Measurements from ENCODE around the gene IFNLR1.

IFNLR1 gene

GRCh38 chr1:24154215-24154614, 32.9 kb downstream of the IFNLR1 start:
- TF ChIP-seq TCF4 (CRISPR knock-in tag; IDR thresholded peaks at IDR 0.05; ENCODE audit: borderline replicate concordance), result no peak
- no peak for TF ChIP-seq TOX (CRISPR knock-in tag; IDR thresholded peaks at IDR 0.05; ENCODE audit: borderline replicate concordance)
- no peak for TF ChIP-seq TSHZ2 (CRISPR knock-in tag; IDR thresholded peaks at IDR 0.05)
- no peak for TF ChIP-seq ESRRG (CRISPR knock-in tag; IDR thresholded peaks at IDR 0.05)
- no peak for TF ChIP-seq PATZ1 (CRISPR knock-in tag; IDR thresholded peaks at IDR 0.05; ENCODE audit: borderline replicate concordance)
- TF ChIP-seq OSR1 (CRISPR knock-in tag; IDR thresholded peaks at IDR 0.05), result no peak
- no peak for TF ChIP-seq ZC3H10 (CRISPR knock-in tag; IDR thresholded peaks at IDR 0.05)
- no peak for TF ChIP-seq BACH2 (CRISPR knock-in tag; IDR thresholded peaks at IDR 0.05; ENCODE audit: borderline replicate concordance)
- TF ChIP-seq ARNTL (CRISPR knock-in tag; IDR thresholded peaks at IDR 0.05; ENCODE audit: borderline replicate concordance, low read depth), result no peak
- no peak for TF ChIP-seq ISL1 (CRISPR knock-in tag; IDR thresholded peaks at IDR 0.05)
- no peak for TF ChIP-seq CSDC2 (CRISPR knock-in tag; IDR thresholded peaks at IDR 0.05)
- TF ChIP-seq ZNF8 (CRISPR knock-in tag; IDR thresholded peaks at IDR 0.05), result no peak
- no peak for TF ChIP-seq ZNF70 (CRISPR knock-in tag; IDR thresholded peaks at IDR 0.05)
- no peak for TF ChIP-seq GLIS3 (CRISPR knock-in tag; IDR thresholded peaks at IDR 0.05)
- no peak for TF ChIP-seq RARB (CRISPR knock-in tag; IDR thresholded peaks at IDR 0.05)
- TF ChIP-seq PPARA (CRISPR knock-in tag; IDR thresholded peaks at IDR 0.05; ENCODE audit: borderline replicate concordance), result no peak
- no peak for ATAC-seq

GRCh38 chr1:24152631-24153494, 34.2 kb downstream of the IFNLR1 start:
- no peak for ATAC-seq
- TF ChIP-seq ZNF70 (CRISPR knock-in tag; IDR thresholded peaks at IDR 0.05) (no peak), ZFP30 (CRISPR knock-in tag; IDR thresholded peaks at IDR 0.05) (no peak), CSDC2 (CRISPR knock-in tag; IDR thresholded peaks at IDR 0.05) (no peak), TSHZ2 (CRISPR knock-in tag; IDR thresholded peaks at IDR 0.05) (no peak), OSR1 (CRISPR knock-in tag; IDR thresholded peaks at IDR 0.05) (no peak)

GRCh38 chr1:24151175-24151533, 35.9 kb downstream of the IFNLR1 start:
- TF ChIP-seq SNAI2 (CRISPR knock-in tag; IDR thresholded peaks at IDR 0.05), result no peak
- no peak for TF ChIP-seq RARB (CRISPR knock-in tag; IDR thresholded peaks at IDR 0.05)
- no peak for TF ChIP-seq GLIS3 (CRISPR knock-in tag; IDR thresholded peaks at IDR 0.05)
- no peak for TF ChIP-seq PATZ1 (CRISPR knock-in tag; IDR thresholded peaks at IDR 0.05; ENCODE audit: borderline replicate concordance)
- no peak for TF ChIP-seq OSR1 (CRISPR knock-in tag; IDR thresholded peaks at IDR 0.05)
- no peak for TF ChIP-seq ZFP3 (CRISPR knock-in tag; IDR thresholded peaks at IDR 0.05)
- no peak for TF ChIP-seq CSDC2 (CRISPR knock-in tag; IDR thresholded peaks at IDR 0.05)
- no peak for TF ChIP-seq ZNF565 (CRISPR knock-in tag; conservative IDR thresholded peaks at IDR 0.05; ENCODE audit: low read depth)
- TF ChIP-seq CREB5 (CRISPR knock-in tag; IDR thresholded peaks at IDR 0.05; ENCODE audit: low read depth), result no peak
- TF ChIP-seq TOX (CRISPR knock-in tag; IDR thresholded peaks at IDR 0.05; ENCODE audit: borderline replicate concordance), result no peak
- TF ChIP-seq ZC3H10 (CRISPR knock-in tag; IDR thresholded peaks at IDR 0.05), result no peak
- TF ChIP-seq CSRNP3 (CRISPR knock-in tag; IDR thresholded peaks at IDR 0.05), result no peak
- ATAC-seq, result no peak

Data from SK-N-SH treated with all-trans-retinoic acid at 6 μM for 48 hours (cell line).